Activated T-cell treated with anti-CD3 and anti-CD28 coated beads, Interleukin-2, amount 50 U/mL, for 1 hour (primary cell): ENCODE measurements around the gene KRT74.
A peak's percentile ranks its signal among the peaks of the same experiment; 100 is the strongest.
"Not testable (repeated sequence)": the region's sequence is repeated elsewhere in the genome, so short reads cannot be mapped to it uniquely, and the experiment has no call there.

Experiments
- DNase-seq: peaks from one replicate; pipeline ENCODE4 v3.0.0-alpha.2; 2020

KRT74 gene

DNA sequence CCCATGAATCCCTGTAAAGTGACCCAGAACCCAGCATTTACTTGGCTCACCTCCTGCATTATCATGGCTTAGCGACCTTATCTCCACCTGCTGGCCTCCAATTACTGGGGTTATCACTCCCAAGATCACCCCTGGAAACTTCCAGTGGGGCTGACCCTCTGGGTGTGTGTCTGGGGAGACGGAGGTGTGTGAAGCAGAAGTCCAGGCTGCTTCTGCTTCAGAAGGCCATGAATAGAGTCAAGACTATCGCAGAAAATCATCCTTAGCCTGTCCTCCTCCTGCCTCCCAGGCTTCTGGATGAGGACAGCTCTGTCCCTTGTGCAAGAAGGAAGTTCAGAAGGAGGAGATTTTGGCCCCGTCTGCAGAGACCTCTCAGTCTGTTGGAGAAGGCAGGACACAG lies 28.0 kb upstream of the KRT74 start:
- no peak for DNase-seq

GRCh38 chr12:52600941-52601481 lies 27.4 kb upstream of the KRT74 start, which contains the start of gene KRT72:
TSS of gene KRT72 (minus strand) at chr12:52601463. CDS start at chr12:52601452, 11 bp downstream.
- DNase-seq: no peak

GRCh38 chr12:52600475-52600874 lies 26.8 kb upstream of the KRT74 start:
- DNase-seq: no peak

- DNase-seq: no peak
These were observed 26.4 kb upstream of the KRT74 start for GRCh38 chr12:52600071-52600470.

GRCh38 chr12:52598966-52599365 lies 25.3 kb upstream of the KRT74 start:
- no peak for DNase-seq

DNA sequence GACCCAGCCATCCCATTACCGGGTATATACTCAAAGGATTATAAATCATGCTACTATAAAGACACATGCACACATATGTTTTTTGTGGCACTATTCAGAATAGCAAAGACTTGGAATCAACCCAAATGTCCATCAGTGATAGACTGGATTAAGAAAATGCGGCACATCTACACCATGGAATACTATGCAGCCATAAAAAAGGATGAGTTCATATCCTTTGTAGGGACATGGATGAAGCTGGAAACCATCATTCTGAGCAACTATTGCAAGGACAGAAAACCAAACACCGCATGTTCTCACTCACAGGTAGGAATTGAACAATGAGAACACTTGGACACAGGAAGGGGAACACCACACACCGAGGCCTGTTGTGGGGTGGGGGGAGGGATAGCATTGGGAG lies 20.6 kb upstream of the KRT74 start:
- not testable (repeated sequence) for DNase-seq

DNA sequence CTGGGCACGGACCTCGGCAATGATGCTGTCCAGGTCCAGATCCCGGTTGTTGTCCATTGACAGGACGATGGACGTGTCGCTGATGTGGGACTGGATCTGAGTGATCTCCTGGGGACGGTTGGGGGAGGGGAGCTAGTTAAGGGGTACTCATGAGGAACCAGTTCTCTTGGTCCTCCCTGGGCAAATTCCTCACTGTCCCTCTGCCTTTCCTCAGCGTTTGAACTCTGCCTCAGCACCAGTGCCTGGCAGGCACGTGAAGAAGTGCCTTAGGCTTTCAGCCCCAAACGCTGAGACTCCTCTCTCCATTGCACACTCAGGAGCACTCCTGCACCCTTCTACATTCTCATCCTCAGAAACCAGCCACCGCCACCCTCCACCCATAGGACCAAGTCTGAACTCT lies 17.9 kb upstream of the KRT74 start:
- DNase-seq: no peak

DNA sequence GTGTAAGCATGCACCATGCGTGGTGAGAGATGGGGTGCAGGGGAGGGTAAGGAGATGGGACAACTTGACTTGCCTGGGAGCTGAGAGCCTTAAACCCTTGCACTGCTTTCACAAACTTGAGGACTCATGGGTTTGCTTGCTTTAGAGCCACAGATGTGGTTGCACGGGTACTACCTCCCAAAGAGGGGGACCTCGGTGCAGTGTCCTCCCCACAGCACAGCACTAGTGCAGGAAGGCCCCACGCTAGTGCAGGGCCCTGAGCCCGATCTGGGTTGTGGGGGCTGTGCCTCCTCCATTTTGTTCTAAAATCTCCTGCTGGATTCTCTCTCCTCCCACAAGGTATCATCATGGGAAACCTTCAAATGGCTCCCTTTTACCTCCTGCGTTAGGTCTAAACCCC lies 16.4 kb upstream of the KRT74 start:
- DNase-seq: no peak

DNA sequence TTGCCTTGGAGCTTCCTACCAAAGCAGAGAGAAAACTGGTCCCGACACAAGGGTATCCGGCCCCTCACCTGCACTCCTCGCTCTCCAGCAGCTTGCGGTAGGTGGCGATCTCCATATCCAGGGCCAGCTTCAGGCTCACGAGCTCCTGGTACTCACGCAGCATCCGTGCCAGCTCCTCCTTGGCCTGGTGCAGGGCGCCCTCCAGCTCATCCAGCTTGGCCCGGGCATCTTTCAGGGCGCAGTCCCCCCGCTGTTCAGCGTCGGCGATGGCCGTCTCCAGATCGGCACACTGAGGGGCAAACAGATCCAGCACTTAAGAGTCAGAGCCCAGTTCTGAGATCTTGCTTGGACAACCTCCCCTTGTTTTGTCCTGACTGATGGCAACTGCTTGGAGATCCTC lies 13.9 kb upstream of the KRT74 start:
- no peak for DNase-seq

- DNase-seq: peak; percentile 78
These were observed 12.3 kb upstream of the KRT74 start for GRCh38 chr12:52585946-52586345.

DNA sequence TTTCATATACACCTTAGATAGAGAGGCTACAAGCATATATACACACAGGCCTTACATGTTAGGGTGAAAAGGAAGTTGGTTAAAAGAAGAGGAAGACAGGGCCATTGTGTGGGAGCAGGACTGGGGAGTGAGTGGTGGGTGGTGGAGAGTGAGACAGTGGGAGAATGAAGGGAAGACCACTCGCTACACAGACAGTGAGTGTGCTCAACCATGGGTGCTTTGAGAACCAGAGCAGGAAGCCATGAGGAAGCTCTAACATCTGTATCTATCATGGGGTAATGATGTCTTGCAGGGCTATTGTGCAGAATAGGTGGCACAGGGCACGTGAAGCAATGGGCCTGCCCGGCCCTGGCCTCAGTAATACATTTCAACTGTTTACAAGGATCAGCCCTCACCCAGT lies 11.4 kb upstream of the KRT74 start:
- DNase-seq: no peak

DNA sequence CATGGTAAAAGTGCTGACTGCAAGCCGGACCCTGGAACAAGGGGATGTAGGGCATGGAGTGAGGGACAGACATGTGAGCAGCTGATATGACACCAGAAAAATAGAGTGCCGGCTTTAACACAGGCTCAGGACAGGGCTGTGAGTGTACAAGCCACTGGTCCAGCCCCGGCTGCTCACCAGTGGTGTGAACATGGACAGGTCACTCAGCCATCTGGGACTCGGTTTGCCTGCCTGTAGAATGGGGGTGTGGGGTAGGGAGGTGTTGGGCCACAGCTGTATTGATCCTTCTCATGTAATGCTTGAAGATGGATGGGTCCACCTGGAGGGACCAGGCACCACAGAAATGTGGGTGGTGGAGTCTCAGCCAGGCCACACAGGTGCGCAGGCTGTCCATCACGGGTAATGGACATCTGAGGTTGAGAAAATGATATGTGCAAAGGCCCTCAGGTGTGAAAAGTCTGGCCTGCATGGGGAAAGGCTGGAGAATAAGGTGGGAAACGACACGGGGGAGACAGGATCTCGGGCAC lies 10.6 kb upstream of the KRT74 start:
- no peak for DNase-seq

GRCh38 chr12:52582971-52583456 lies 9.4 kb upstream of the KRT74 start:
- DNase-seq: peak; percentile 75

DNA sequence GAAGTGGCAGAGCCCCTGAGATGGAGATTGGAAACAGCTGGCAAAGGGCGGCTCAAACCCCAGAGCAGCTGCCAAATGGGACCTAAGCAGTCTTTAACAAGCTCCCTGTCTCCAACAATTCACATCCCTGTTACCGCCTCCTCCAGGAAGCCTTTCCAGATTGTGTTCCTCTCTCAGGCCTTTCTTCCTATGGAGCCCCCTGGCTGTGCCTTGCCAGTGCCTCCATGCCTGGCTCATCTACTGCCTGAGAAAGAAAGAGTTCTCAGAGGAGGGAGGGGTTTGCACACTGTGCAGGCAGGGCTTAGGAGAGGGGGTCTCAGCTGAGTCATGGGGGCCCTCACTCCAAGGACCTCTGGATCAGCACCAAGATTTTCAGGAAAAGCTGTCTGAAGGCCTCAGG lies 8.8 kb upstream of the KRT74 start:
- no peak for DNase-seq

- DNase-seq: no peak
These were observed 7.8 kb upstream of the KRT74 start for GRCh38 chr12:52581481-52581880.

DNA sequence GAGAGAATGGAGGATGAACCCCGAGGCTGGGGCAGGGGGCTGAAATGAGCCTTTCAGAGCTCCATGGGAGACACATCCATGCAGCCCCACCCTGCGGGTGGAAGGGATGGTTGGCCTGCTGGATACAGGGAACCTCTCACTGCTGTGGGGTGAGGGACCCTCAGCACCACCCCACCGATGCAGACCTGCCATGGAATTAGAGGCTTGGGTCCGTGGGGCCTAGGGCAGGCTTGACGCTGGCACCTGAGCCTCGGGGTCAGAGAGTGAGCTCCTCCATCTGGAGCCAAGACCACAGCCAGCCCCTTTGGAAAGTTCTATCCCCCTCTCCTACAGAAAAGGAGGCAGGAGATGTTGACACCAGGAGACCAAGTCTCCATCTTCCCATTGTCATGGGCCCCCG lies 7.4 kb upstream of the KRT74 start:
- DNase-seq: no peak

DNA sequence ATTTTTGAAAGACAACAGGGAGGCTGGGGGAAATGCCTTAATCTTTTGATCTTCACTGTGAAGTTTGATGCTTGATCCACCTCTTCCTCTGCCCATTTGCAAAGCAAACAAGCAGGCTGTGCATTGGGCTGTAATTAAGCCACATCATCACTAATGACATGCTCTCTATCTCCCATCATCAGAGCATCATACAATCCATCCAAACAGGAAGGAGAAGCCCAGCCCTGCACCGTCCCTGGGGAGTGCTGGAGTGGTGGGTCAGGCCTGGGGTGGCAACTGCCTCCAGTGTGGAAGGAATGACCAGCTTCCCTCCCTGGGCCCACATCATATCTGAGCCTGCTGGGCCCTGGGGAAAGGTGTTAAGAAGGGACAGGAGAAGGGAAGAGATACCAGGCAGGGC lies 6.9 kb upstream of the KRT74 start:
- DNase-seq: no peak

DNA sequence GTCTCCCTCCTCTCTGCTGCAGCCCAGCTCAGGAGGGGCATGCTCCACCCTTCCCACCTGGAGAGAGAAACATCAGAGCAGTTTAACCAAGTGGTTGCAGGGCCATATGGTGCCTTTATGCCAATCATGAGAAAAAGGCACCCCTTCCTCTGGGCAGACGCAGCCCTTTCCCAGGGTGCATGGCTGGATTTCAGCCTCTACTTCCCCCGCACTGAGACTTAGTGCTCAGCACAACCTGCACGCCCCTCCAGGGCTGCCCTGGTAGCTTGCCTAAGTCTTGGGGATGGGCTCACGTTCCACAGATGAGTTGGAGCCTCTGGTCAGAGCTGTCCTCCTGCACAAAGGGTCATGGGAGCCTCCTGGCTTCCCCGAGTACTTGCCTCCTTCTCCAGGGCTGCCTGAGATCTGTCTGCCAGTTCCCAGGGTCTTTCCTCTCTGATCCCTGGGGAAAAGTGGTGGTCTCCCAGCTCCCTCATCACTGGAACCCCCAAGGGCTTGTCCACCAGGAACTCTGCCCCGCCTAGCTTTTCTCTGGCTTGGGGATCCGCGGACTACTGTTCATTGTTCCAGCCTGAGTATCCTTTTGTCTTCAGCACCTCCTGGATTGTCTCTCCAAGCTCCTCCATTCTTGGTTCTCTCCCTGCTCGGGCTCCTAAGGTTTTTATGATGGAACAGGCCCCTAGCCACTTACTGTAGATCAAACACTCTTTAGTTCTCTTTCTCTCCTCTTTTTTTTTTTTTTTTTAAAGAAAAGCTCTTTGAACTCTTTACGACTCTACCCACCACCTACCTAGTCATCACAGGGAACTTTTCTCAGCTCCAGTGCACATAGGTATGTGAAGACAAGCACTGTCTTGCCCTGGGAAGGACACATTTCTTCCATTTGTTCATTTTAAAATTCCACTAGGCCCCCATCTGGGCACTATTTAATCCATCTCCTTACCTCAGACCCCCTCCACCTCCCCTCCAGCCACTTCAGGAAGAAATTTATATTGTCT lies 6.1 kb upstream of the KRT74 start:
- no peak for DNase-seq

DNA sequence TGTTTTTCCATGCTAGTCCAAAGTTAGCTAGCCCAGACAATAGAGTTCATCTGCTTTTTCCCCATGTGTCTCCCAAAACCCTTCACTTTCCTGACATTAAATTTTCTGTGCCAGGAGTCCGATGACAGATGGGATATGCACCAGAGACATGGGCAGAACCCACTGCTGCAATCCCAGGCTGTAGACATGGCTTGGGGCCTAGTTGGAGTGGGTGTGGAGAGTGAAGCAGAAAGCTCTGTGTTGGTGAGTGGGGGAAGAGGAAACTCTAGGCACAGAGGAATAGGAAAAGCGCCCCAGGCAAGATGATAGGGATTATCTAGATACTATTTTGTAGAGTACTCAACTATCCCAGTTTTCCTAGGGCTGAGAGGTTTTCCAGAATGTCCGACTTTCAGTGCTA lies 4.8 kb upstream of the KRT74 start:
- DNase-seq: no peak

GRCh38 chr12:52577316-52577715 lies 3.7 kb upstream of the KRT74 start:
- DNase-seq: no peak

DNA sequence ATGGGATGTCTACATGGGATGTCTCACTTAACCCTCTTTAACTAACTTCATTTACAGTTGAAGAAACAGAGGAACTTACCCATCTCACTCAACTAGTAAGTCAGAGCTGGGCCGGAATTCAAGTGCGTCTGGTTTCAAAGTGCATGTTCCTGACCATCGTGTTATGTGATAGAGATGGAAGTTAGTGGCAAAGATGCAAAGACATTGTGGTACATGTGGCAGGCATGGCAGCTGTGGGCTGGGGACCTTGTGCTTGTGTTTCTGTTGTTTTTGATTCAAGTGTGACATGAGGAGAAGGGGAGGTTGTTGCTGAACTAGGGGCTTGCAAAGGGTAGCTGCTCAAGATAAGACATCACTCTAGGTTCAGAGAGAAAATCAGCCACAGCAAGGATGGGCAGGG lies 2.3 kb upstream of the KRT74 start:
- DNase-seq: no peak

GRCh38 chr12:52575256-52575655 lies 1.6 kb upstream of the KRT74 start:
- no peak for DNase-seq

DNA sequence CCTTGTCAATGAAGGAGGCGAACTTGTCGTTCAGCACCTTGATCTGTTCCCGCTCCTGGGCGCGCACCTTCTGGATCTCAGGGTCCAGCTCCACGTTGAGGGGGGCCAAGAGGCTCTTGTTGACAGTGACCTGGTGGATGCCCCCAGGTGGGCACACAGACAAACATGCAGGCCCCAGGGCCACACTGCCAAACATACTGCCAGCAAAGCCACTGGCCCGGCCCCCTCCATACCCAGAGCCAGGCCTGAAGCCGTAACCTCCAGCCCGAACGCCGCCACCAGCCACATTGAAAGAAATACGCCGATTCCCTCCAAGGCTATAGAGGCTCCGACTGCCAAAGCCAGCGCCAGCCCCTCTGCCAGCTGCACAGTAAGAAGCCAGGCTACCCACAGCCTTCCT lies 337 bp downstream of the KRT74 start:
- DNase-seq: no peak

GRCh38 chr12:52570511-52570910 lies 3.1 kb downstream of the KRT74 start:
- no peak for DNase-seq
